GM20431 (cell line): Measurements from ENCODE around the gene DEFB114.

Source experiments
- in situ Hi-C: fragments of 300-500 bp; cut with MseI, MboI; formaldehyde crosslinking; loops from one replicate; pipeline ENCODE4 v1.15.0; 2020; ENCODE audit warnings: low sequenced_read_pairs; ENCODE audit not compliant: unreplicated experiment

Gene DEFB114

GRCh38 chr6:49937811-49938210 lies 26.2 kb downstream of the DEFB114 start:
- in situ Hi-C loops = no loop called here

- in situ Hi-C loops = no loop called here
Measured at GRCh38 chr6:49937017-49937416, 26.9 kb downstream of the DEFB114 start.

- in situ Hi-C loops = no loop called here
Measured at GRCh38 chr6:49935387-49935786, 28.6 kb downstream of the DEFB114 start.

- in situ Hi-C loops = no loop called here
Measured at GRCh38 chr6:49934770-49935169, 29.2 kb downstream of the DEFB114 start.

- in situ Hi-C loops = no loop called here
Measured at GRCh38 chr6:49933526-49933925, 30.4 kb downstream of the DEFB114 start.

- in situ Hi-C loops = no loop called here
Measured at GRCh38 chr6:49929340-49929739, 34.6 kb downstream of the DEFB114 start.

GRCh38 chr6:49923826-49924225 lies 40.1 kb downstream of the DEFB114 start:
- in situ Hi-C loops = no loop called here

- in situ Hi-C loops = no loop called here
Measured at GRCh38 chr6:49919935-49920644, 43.9 kb downstream of the DEFB114 start.

GRCh38 chr6:49919261-49919660 lies 44.7 kb downstream of the DEFB114 start:
- in situ Hi-C loops = no loop called here

GRCh38 chr6:49918787-49919186 lies 45.2 kb downstream of the DEFB114 start:
- in situ Hi-C loops = no loop called here

- in situ Hi-C loops = no loop called here
Measured at GRCh38 chr6:49915035-49915434, 48.9 kb downstream of the DEFB114 start.

GRCh38 chr6:49913636-49914375 lies 50.2 kb downstream of the DEFB114 start:
- in situ Hi-C loops = no loop called here

- in situ Hi-C loops = no loop called here
Measured at GRCh38 chr6:49912196-49912595, 51.8 kb downstream of the DEFB114 start.

- in situ Hi-C loops = no loop called here
Measured at GRCh38 chr6:49911252-49911651, 52.7 kb downstream of the DEFB114 start.
